Thyroid gland (tissue), 4 donors: ENCODE data around the gene MGMT.

ENCODE experiments used
- CTCF ChIP-seq, 6 experiments: fragments of 200-600 bp in 3 of 6; fragments of 450-650 bp in 3 of 6; sonication (generic) in 3 of 6; IDR thresholded peaks; one replicate each; pipeline ENCODE4 v1.5.1; 2016 to 2019; ENCODE audit warnings: antibody characterized with exemption in 6 of 6, mild to moderate bottlenecking in 2 of 6, inconsistent platforms in 1 of 6, moderate library complexity in 1 of 6
- POLR2A ChIP-seq, 2 donors: fragments of 450-650 bp; IDR thresholded peaks; one replicate each; pipeline ENCODE4 v1.6.1; 2017; ENCODE audit warnings: antibody characterized with exemption in 2 of 2, mild to moderate bottlenecking in 2 of 2, moderate library complexity in 1 of 2

- no peak for TF ChIP-seq CTCF (IDR thresholded peaks at IDR 0.05)
- TF ChIP-seq POLR2A (IDR thresholded peaks at IDR 0.05): no peak
Observed at GRCh38 chr10:129622291-129622690, 155.2 kb downstream of the MGMT start.
